Activated CD4-positive, alpha-beta T cell treated with anti-CD3 and anti-CD28 coated beads for 1 hour (primary cell): ENCODE results near the gene RAB35.

ENCODE experiments used
- DNase-seq: peaks from one replicate; pipeline ENCODE4 v3.0.0-alpha.2; 2020

Gene RAB35

GRCh38 chr12:120081641-120082040 lies 34.9 kb downstream of the RAB35 start:
- DNase-seq: no peak

GRCh38 chr12:120079411-120080400 lies 36.8 kb downstream of the RAB35 start:
- DNase-seq: no peak

DNA sequence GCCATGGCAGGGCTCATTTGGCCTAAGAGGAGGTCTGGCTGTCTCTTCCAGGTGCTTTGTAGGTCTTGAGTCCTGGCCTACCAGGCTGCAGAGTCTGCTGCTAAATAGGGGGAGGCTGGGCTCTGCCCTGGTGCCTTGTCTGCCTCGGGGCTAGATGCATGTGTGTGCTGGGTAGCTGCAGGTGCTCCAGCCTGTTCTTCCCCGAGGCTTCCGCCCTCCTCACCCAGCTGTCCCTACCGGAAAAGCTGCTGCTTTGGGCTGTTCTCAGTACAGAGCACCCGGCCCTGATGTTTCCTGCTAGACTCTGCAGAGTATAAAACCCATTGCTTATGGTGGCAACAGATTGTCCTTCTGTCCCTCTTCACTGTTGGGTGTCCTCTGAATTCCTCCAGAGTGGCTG lies 37.7 kb downstream of the RAB35 start:
- no peak for DNase-seq

- DNase-seq: no peak
Measured at GRCh38 chr12:120077260-120077659, 39.3 kb downstream of the RAB35 start.

- no peak for DNase-seq
Measured at GRCh38 chr12:120076651-120077050, 39.9 kb downstream of the RAB35 start.

DNA sequence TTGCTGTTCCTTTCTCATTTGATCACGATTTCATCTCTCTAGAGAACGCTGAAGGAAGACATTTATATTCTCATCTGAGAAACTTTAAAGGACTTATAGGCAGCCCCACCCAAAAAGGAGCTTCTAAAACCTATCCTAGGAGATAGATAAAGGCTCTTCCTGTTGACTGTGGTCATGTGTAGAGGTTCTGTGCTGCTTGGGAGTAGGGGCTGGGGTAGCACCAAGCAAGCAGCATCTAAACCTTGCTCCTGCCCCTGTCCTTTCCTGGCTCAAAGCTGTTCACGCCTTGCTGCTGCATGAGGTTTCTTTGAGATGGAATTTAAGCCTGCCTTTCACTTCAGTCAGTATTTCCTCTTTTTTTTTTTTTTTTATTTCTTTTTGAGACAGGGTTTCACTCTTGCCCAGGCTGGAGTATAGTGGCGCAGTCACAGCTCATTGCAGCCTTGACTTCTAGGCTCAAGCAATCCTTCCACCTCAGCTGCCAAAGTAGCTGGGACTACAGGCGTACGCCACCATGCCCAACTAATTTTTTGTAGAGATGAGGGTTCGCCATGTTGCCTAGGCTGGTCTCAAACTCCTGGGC lies 41.4 kb downstream of the RAB35 start:
- no peak for DNase-seq

DNA sequence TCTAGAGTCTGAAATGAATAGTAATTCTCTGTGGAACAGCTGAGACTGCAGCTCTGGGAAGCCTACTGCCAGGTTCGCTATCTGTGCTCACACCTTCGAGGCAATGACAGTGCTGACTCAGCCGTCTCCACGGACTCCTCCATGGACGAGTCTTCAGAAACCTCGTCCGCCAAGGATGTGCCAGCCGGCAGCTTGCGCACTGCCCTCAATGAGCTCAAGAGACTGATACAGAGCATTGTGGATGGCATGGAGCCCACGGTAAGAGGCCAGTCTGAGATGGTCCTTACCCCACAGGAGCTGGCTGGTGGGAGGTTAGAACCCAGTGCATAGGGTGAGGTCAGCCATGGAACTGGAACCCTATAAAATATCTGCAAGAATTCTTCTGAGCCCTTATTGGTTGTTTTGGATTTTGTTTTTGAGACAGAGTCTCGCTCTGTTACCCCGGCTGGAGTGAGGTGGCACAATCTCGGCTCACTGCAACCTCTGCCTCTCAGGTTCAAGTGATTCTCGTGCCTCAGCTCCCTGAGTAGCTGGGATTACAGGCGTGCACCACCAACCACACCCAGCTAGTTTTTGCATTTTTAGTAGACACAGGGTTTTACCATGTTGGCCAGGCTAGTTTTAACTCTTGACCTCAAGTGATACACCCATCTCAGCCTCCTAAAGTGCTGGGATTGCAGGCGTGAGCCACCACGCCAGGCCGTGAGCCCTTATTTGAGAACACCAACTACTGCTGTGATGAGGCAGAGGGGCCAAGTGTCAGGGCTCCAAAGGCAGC lies 43.9 kb downstream of the RAB35 start:
- no peak for DNase-seq

- DNase-seq: no peak
Measured at GRCh38 chr12:120071493-120072020, 45.0 kb downstream of the RAB35 start.

DNA sequence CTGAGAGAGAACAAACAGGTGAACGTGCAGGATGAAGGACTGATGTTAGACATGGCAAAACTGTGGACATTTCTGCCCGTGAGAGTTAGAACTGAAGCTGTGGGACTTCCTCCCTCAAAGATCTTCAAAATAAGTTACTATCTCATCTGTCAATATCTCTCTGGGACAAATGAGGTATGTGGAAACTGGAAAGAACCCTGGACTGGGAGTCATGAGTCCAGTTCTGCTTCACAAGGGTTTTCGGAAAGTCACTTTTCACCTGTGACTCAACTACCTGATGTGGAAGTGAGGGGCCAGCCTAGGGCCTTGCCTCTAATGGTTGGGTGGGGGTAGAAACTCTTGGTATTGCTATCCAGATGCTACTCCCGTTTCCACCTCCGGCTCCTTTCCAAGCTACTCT lies 47.3 kb downstream of the RAB35 start:
- no peak for DNase-seq

DNA sequence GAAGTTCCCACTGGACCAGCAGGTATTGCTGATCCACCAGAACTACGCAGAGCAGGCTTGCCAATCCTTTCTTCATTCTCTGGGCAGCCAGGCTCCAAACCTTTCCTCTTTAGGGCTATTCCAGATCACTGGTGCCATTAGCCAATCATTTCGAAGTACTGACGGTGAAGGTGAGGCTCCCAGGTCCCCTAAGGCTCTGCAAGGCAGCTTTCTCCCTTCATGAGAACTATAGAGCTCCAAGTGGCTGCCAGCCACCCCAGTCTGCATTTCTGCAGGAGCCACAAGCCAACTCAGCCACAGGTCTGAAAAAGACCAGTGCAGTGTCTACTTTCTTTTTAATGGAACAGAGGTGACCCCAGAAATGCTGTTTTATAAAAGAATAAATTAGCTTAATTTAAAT lies 48.7 kb downstream of the RAB35 start:
- DNase-seq: no peak

- DNase-seq: no peak
Measured at GRCh38 chr12:120067084-120067869, 49.3 kb downstream of the RAB35 start.

DNA sequence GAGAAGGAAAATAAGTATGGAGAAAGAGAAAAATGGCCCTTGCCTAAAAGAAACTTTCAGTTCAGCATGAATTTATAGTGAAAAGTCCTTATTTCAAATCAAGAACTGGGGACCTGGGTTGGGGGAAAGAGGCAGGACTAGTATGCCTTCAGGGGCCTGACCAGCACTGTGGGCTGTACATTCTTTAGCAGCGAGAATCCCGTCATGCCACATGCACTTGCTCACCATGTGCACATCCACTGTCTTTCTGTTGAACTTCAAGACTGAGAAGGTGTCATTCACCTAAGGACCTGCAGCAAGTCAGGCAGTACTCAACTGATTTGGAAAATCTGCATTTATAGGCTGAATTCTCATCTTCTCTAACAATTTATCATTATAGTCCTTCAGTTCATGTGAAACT lies 50.2 kb downstream of the RAB35 start:
- no peak for DNase-seq

DNA sequence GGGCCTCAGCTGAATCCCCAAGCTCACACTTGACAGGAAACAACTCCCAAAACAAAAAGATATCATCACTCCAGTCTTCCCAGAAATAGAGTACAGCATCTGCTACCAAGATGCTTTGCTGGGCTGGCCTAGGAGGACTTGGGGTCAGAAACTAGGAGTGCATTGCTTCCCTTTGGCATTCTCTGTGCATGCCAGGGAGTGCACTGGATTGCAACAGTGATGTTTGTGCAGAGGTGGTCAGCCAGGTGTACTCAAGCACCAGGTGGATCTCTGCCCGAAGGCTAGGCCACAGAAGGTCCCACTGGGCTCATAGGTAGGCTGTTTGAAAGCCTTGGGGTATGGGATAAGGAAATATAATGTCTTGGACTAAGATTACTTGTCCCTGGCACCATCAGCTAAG lies 51.1 kb downstream of the RAB35 start:
- no peak for DNase-seq

DNA sequence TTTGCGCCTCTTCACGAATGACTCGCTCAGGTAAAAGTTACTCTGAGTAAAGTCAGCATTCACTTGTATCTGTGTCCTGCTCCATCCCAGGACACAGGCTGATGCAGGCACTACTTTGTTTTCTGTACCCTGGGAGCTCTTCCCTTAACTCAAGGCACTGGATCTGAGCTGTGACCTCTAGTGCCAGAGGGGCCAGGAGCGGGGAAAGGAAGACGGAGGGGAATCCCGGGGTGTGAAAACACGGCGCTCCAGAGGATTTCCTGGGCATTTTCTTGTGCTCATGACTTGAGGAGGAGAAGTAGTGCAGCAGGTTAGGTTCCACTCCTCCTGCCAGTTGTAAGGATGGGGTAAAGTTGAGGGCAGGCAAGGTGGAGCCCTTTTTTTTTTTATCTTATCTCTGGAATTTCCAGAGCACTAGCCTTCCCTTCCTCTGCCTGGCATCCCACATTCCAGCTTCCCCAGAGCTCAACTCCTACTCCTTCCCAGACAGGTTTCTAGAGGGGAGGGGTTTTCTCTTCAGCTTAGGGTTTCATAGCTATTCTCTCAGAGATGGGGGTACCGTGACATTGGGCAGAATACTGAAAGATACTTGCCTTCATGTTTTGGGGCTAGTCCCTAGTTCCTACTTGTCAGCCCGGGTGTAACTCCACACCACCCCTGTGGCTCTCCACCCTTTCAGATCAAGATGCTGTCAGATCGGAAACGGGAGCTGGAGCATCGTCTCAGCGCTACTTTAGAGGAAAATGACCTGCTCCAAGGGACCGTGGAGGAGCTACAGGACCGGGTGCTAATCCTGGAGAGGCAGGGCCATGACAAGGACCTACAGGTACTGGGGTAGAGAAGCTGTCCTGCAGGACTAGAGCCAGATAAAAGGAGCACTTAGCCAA lies 52.3 kb downstream of the RAB35 start:
- DNase-seq: no peak

- no peak for DNase-seq
Measured at GRCh38 chr12:120062976-120063579, 53.5 kb downstream of the RAB35 start.

DNA sequence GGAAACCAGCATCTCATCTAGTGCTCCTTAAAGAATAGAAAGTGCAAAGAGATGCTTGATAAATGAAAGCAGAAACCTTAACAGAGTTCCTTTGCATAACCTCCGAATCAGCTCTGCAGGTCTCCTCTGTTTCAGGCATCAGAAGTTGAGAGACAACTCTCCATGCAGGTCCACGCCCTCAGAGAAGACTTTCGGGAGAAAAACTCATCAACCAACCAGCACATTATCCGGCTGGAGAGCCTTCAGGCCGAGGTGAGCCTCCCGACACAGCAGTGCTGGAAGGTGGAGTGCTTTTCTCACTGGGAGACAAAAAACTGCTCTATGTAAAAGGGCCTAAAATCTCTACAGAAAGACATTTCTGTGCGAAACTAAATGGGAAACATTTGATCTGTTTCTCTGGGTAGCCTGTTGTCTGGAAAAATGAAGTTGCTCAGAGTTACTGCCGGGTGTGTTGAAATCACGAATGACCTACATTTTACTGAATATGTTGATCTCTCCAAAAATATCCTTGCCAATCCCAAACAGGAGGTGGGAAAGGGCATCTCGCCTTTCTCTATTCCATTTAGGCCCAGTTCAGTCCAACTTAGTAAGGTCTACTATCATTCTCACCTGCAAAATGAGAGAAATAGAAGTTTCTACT lies 54.9 kb downstream of the RAB35 start:
- no peak for DNase-seq

DNA sequence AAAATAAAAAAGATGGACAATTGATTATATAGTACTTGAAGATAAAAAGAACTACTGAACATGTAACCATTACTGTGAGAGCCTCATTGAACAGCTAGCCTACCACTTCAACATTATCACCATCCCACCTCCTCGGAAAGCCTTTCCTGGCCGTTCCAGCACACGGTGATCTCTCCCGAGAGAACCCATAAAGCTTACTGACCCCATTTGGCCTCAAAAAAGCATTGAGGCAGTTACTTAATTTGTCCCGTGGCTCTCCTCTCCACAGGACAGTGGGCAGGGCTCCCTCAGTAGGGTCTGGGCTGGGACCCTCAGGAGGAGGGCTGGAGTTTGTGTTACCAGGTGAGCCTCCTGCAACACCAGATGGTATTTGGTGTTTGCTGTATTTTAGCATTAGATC lies 55.8 kb downstream of the RAB35 start:
- DNase-seq: no peak

DNA sequence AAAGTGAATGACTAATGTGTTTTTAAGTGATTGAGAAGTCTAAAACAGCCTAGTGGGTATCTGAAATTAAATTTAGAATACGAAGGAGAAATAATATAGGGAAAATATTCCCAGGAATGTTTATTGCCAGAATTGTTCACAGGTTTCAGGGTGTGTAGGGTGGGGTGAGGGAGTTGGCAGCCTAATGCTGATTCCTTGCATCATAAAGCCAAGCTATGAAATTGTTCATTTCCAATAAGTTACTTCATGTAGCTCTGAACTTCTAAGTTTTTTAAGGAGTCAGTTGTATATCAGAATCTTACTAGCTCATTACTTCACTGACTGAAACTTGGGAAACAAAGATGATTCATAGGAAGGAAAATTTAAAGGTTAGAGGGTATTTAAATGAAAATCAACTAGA lies 56.4 kb downstream of the RAB35 start:
- no peak for DNase-seq

DNA sequence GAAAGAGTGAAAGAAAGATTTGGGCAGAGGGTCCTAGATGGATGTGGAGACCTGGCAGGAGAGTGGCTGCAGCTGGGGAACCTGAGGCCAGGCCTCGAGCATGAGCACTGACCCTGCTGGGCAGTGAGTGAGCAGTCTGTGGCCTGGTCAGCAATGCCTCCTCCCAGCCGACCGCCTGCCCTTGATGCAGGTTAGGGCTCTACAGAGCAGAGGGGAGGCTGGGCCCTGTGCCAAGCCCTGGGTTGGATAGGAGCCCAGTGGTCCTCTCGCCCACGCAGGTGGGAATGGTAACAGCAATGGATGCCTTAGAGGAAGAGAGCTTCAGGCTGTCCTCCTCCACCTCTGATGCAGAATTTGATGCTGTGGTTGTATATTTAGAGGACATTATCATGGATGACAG lies 59.8 kb downstream of the RAB35 start:
- no peak for DNase-seq

DNA sequence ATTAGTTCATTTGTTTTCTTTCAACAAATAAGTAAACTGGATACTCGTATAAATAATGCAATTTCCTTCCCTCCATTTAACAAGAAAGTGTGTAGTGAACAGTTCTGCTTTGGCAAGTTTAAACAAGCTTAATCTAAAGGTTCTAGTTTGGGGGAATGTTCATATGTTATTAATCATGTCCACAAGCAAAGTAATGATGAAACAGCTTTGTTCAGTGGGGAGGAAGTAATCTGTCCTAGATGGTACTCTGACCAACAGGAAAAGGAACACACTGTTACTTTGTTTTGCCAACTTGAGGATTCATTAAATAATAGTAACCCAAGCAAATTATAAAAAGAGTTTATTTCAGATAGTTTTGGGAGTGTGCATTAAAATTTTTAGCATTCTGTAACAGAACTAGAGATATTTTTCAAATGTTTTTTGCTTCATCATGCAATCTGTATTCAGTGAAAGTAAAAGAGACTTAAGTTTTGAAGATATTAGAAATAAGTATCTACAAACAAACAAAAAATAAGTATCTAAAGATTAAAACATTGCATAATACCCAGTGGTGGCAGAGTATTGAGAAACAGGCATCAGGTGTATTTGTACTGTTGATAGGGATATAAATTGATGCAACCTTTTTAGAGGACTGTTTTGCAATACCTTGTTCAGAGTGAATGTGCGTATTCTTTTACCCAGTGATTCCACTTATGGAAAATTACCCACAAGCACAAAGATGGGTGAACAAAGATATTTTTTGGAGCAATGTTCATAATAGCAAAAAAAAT lies 61.1 kb downstream of the RAB35 start:
- DNase-seq: no peak
